Left hindlimb (tissue), 1 donor: ENCODE measurements around the gene MARCHF5.
"Not testable (repeated sequence)": the region's sequence is repeated elsewhere in the genome, so short reads cannot be mapped to it uniquely, and the experiment has no call there.

Experiments used
- DNase-seq: peaks from one replicate; pipeline ENCODE4 v3.0.0-alpha.2; 2018

MARCHF5 gene

GRCh38 chr10:92305133-92306072 lies 14.4 kb downstream of the MARCHF5 start:
- DNase-seq = no peak

GRCh38 chr10:92309272-92309671 lies 18.3 kb downstream of the MARCHF5 start:
- no peak for DNase-seq

GRCh38 chr10:92313750-92314149 lies 22.8 kb downstream of the MARCHF5 start:
- no peak for DNase-seq

GRCh38 chr10:92316610-92317009 lies 25.6 kb downstream of the MARCHF5 start:
- no peak for DNase-seq

DNA sequence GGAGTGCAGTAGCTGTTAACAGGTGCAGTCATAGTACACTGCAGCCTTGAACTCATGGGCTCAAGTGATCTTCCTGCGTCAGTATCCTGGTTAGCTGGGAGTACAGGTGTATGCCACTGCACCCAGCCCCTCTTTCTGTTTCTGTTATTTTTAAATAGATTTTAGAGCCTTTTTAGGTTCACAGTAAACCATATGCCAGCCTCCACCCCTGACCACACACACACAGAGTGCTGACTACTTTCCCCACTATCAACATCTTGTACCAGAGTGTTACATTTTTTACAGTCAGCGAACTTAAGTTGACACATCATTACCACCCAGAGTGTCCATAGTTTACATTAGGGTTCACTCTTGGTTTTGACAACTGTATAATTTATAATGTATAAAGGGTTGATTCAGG lies 32.1 kb downstream of the MARCHF5 start:
- no peak for DNase-seq

- no peak for DNase-seq
These were observed 36.8 kb downstream of the MARCHF5 start for GRCh38 chr10:92327445-92328433.

DNA sequence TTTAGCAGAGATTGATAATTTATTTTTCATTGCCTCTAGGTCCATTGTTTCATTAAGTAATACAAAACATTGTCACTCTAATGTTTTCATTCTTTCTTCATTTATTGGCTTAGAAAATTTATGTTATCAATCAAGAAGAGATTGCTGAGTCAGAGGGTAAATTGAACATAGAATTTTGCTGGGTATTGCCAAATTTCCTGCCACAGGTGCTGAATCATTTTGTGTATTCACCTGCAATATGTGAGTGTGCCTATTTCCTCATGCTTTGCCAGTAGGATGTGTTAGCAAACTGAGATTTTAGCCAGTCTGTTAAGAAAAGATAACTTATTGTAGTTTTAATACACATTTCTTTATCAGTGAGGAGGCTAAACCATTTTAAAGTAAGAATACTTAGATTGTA lies 38.0 kb downstream of the MARCHF5 start:
- DNase-seq = no peak

- not testable (repeated sequence) for DNase-seq
These were observed 39.0 kb downstream of the MARCHF5 start for GRCh38 chr10:92329927-92330326.

- DNase-seq = no peak
These were observed 51.8 kb downstream of the MARCHF5 start for GRCh38 chr10:92342796-92343195.

GRCh38 chr10:92345575-92345974 lies 54.6 kb downstream of the MARCHF5 start:
- DNase-seq = not testable (repeated sequence)

- not testable (repeated sequence) for DNase-seq
These were observed 56.2 kb downstream of the MARCHF5 start for GRCh38 chr10:92347035-92347676.

GRCh38 chr10:92350411-92350810 lies 59.4 kb downstream of the MARCHF5 start:
- no peak for DNase-seq

- no peak for DNase-seq
These were observed 63.6 kb downstream of the MARCHF5 start for GRCh38 chr10:92354587-92354986.

GRCh38 chr10:92356041-92356440 lies 65.1 kb downstream of the MARCHF5 start:
- DNase-seq = no peak

DNA sequence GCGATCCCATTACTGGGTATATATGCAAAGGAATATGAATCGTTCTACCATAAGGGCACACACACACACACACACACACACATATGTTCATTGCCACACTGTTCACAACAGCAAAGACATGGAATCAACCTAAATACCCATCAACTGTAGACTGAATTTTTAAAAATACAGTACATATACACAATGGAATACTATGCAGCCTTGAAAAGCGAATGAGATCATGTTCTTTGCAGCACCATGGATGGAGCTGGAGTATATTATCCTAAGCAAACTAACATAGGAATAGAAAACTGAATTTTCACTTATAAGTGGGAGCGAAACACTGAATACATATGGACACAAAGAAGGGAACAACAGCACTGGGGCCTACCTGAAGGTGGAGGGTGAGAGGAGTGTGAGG lies 72.5 kb downstream of the MARCHF5 start:
- no peak for DNase-seq

DNA sequence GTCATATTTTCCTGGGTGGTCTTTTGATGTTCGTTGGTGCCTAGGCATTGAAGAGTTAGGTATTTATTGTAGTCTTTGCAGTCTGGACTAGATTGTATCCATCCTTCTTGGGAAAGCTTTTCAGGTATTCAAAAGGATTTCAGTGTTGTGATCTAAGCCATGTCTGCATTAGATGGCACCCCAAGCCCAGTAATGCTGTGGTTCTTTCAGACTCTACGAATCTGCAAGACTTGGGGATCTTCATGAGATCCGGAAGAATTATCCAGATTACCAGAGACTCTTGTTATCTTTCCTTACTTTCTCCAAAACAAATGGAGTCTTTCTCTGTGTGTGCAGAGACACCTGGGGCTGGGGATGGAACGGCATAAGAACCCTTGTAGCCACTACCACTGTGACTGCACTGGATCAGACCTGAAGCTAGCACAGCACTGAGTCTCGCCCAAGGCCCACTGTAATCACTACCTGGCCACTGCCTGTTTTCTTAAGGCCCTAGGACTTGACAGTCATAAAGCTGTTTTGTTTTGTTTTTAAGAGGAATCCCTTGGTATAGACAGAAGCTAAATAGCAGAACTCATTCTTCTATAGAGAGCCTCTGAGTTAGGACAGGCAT lies 75.5 kb downstream of the MARCHF5 start:
- DNase-seq = no peak

DNA sequence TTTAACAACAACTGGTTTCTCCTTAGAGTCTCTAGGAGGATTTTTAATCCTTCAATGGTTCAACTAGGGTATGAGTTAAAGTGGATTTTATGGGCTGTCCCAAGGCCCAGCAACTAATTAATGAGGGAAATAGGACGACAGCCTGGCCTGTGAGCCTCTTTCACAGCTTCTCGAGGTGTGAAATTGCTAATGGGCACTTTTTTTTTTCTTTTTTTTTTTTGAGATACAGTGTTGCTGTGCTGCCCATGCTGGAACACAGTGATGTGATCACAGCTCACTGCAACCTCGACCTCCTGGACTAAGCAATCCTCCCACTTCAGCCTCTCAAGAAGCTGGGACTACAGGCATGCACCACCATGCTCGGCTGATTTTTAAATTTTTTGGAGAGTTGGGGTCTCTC lies 87.0 kb downstream of the MARCHF5 start:
- DNase-seq = no peak

DNA sequence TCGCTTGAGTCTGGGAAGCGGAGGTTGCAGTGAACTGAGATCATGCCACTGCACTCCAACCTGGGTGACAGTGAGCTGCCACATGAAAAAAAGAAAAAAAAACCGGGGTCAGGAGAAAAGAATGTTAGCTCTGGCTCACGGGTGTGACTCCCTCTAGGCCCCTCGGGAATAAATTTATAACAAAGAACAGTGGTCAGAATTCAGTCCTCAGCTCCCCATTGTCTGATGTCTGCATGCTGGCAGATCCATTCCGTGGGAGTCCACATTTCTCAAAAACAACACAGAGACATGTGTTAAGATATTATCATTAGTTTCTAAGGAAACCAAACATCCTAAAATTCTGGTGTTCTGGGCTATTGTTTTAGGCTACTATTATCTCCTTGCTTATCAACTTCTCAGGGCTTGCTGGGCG lies 90.6 kb downstream of the MARCHF5 start:
- no peak for DNase-seq

- DNase-seq = no peak
These were observed 91.7 kb downstream of the MARCHF5 start for GRCh38 chr10:92382631-92383030.

DNA sequence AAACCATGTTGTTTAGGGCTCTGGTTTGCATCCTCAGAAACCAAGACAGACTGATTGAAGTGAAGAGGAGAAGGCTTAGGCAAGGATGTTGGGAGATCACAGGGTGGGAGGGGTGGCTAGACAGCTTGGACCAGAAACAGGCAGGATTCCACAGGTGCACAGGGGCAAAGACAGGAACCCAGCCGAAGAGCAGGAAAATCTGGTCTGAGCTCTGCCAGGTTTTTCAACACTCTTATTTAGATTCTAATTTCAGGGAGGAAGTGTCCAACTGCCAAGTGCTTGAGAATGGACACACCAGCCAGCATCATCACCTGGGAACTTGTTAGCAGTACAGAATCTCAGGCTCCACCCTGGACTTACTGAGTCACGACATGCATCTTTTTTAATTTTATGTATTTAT lies 93.8 kb downstream of the MARCHF5 start:
- DNase-seq = no peak

DNA sequence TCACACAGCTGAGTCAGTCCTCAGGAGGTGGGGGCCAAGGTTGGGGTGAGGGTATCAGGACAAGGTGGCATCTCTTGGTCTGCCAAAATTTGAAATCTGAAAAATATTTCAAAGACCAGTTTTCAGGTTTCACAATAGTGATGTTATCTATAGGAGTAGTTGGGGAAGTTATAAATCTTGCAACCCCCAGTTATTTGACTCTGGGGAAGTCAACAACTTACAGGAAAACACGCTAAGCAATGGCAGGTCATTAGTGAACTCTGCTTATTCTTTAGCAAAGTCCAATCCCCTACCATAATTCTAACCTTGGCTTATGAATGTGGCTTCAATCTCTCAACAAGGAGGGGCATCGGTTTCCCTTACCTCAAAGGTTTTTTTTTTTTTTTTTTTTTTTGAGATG lies 94.9 kb downstream of the MARCHF5 start:
- DNase-seq = no peak

DNA sequence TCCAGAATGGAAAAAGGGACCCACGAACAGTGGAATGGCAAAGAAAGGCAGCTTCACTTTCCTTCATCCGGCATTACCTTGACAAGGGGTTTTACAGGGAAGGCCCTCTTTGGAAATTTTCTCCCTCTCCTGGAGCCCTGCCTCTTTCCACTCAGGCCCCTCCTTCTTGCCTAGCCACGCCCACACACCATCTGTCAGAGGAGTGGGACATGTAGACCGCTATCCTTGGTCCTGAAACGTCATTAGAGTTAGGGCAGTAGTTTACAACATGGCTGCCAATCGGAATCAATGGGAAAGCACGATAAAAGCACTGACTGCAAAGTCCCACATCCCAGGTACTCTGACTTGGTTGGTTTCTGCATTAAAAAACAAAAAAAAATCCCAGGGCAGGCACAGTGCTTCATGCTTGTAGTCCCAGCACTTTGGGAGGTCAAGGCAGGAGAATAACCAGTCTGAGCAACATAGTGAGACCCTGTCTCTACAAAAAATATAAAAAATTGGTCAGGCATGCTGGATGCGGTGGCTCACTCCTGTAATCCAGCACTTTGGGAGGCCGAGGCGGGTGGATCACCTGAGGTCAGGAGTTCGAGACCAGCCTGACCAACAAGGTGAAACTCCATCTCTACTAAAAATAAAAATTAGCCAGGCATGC lies 96.4 kb downstream of the MARCHF5 start:
- peak; percentile 44 for DNase-seq
